NCI-H774 (cell line): ENCODE measurements around the gene PADI1.

Experiments used
- DNase-seq: peaks from one replicate; lab custom pipeline; 2025; lab: John Stamatoyannopoulos, UW

PADI1 gene

DNA sequence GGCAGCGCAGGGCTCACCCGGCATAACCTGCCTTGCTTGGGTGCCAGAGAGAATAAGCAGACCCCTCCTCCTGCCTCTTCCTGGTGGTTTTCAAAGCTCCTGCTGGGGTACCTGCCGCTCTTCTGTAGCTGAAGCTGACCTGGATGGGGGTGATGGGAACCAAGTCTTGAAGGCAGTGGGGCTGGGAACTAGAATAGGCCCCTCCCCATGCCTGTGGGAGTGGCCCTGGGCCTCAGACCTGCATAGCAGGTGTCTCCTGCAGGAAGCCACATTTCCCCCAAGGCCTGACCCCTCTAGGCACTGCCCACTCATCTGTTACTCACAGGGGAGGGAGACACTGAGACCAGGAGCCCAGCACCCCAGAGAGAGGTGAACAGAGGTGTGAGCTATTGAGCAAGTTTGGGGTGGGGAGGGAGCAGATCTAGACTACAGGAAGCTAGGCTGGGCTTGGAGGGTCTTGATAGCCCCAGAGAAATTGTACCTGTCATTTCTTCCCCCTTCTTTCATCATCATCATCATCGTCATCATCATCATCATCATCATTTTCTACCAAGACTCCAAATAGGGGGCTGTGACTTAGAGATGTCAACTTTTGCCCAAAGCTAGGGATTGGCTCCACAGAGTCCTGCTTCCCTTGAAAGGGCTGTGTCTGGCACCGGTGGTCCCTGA lies 10.1 kb downstream of the PADI1 start:
- no peak for DNase-seq

DNA sequence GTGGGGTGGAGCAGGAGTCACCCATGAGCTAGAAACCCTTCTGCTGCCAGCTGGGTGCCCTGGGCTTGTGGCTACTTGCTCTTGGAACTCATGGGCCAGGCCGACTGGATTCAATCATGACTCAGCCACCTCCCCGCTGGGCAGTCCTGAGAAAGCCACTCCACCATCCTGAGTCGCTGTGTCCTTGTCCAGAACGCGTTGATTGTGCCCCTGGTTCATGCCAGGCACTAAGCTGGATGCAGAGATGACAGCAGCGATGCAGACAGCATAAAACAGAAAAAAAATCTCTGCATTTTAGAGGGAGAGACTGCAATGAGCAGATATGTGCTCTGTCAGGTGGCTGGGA lies 10.6 kb downstream of the PADI1 start:
- no peak for DNase-seq

DNA sequence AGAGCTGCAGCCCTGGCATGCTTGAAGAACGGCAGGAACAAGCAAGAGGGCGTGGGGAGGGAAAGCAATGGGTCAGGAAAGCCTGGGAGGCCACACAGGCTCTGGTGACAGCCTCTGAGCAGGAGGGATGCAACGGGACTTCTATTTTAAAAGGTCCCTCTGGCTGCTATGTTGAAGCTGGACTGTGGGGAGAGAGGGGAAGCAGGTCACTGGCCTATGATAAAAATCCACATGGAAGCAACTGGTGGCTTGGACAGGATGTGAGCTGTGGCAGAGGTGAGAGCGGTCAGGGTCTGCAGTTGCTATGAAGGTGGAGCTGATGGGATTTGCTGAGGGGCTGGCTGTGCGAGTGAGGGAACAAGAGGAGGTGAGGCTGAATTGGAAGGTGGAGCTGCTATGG lies 11.2 kb downstream of the PADI1 start:
- DNase-seq: no peak

DNA sequence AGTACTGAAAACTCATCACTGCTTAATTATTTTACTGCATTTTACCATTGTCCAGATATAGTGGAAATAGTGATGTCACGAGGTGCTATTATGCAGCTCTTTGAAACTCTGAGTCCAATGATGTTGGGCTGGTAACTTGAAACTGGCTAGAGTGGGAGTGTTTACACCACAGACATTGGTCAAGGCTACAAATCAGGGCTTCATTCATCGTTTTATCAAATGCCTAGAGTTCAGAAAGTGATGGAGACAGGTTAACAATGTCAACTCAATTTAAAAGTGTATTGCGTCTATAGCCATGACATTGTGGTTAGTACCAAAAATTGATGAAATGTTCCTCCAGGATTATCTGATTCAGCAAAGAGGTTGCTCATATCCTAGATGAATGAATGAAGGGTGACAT lies 12.7 kb downstream of the PADI1 start:
- no peak for DNase-seq

DNA sequence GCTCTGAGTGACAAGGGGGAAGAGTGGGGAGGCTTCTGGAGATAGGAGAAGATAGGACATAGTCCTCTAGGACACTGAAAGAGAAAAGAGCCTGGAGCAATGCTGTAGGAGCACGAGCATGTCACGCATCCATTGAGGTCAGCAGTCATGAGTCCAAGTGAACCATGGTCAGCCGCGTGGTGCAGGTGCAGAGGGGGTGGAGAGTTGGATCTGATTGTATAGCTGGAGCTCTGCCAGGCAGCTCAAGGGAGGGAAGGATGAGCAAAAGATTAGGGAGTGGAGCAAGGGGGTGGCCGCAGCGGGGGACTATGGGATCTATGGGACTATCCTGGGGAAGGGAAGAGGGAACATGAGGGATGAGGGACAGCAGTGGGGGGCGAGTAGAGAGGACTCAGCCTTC lies 14.0 kb downstream of the PADI1 start:
- no peak for DNase-seq

DNA sequence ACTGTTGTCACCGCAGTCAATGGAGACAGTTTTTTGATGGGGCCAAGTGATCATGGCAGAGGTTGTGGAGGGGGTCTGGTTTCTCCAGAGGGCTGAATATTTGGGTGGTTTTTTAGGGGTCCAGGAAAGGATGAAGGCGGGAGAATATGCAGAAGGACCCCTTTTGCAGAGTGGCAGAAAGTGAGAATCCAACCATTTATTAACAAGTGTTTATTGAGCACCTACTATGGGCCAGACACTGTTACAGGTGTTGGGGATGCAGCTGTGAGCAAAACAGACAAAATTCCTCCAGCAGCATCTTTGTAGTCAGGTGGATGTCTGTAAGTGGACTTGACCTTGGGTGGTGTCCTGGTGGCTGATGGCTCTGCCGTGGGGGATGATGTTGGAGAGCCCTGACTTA lies 15.4 kb downstream of the PADI1 start:
- no peak for DNase-seq

DNA sequence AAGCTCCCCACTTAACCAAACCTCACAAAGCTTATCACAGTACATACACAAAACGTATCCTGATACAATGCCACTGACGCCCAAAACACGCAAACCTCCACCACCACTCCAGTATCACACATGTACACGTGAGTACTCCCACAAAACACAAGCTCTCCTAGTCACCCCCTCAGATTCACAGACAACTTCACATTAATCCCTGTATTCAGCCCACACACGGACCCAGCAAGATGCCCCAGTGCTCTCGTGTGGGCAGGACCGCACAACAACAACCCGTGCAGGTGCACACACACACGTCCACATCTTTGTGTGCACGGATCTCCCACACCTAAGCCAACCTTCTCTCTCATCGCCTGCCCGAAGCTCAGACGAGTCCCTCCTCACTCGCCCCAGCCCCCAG lies 17.6 kb downstream of the PADI1 start:
- no peak for DNase-seq

DNA sequence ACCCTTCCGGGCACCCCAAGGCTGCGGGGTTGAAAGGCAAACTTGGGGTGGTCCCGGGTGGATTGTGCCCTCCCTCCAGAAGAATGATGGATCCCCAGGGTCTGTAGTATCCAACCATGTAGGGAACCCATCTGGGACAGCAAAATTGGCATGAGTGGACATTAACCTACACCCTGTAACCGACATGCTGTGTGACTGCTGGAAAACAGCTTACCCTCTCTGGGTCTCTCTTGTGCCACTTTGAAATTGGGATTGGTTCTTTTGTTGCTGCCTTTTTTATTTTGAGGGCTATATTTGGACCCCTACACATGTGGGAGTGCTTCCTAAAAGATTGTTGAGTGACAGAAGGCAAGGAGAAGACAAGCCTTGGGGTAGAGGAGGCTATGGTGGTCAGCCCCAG lies 19.5 kb downstream of the PADI1 start:
- DNase-seq: no peak

DNA sequence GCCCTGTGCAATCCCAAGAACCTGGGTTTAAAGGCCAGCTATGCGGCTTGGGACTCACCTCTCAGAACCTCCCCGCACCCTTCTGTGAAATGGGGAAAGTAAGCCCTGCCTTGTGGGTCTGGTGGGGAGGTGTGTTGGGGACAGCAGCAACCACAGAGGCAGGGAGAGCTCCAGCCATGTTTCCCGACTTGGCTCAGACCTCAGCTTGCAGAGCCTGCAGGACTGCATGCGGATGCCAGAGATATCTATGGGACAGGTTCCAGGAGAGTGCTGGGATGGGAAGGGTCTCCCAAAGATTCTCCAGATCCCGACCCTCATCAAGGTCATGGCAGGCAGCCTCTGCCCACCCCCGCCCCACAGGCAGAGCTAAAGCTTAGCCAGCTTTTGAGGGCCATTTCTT lies 20.2 kb downstream of the PADI1 start:
- DNase-seq: no peak

DNA sequence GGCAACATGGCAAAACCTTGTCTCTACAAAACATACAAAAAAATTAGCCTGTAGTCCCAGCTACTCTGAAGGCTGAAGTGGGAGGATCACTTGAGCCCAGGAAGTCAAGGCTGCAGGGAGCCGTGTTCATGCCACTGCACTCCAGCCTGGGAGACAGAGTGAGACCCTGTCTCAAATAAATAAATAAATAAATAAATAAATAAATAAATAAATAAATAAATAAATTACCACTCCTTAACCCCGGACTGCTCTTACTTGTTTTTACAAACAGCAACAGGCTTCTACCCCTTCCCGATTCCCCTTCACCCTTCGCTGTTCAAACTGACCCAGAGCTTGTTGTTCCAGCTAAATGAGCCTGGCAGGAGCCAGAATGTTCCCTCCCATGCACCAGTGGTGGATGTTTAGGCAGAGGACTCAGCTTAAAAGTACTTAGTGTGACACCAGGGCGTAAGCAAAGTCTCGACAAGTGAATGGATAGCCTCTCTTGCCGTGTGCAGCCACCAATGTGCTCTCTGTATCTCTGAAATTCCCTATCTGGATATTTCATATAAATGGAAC lies 22.5 kb downstream of the PADI1 start:
- no peak for DNase-seq

DNA sequence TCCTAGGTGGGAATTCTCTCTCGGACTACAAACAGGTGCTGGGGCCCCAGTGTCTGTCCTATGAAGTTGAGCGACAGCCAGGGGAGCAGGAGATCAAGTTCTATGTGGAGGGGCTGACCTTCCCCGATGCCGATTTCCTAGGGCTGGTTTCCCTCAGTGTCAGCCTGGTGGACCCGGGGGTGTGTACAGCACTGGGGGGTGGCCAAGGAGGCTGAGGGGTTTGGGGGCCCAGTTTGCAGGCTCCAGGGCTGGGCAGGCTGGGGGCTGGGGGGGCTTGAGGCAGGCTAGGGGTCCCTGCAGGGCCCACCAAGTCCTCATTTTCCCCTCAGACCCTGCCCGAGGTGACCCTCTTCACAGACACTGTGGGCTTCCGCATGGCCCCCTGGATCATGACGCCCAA lies 23.7 kb downstream of the PADI1 start:
- DNase-seq: no peak

DNA sequence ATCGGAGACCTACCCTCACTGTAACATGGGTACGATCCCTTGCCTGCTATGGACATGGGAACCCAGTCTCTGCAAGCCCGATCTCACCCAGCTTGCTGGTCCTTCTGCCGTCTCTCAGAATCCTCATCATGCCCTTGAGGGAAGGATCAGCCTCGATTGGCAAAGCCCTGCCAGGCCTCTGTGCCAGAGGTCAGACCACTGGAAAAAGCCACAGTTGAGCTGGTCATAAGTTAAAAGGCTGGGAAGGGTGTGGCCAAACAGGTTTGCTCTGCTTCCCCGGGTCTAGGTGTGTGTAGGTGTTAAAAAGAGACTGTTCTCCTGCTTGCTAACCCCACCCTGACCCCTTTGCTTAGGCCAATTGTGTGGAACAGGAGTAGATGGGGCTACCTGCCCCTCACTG lies 24.5 kb downstream of the PADI1 start:
- DNase-seq: no peak

DNA sequence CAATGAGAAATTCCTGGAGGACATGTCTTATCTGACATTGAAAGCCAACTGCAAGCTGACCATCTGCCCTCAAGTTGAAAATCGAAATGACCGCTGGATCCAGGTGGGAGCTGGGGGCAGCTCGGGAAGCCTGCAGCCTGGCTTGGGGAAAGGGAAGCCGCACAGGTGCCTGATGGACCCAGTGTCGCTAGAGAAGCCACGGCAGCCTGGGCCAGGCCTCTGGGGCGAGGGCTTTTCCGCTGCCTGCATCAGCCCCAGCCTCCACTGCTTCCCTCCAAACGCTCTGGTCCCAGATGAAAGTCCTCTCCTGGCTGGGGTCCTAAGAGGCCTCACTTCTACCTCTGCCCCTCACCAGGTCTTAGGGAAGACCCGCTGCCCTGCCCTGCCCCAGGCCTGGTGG lies 25.2 kb downstream of the PADI1 start:
- no peak for DNase-seq

DNA sequence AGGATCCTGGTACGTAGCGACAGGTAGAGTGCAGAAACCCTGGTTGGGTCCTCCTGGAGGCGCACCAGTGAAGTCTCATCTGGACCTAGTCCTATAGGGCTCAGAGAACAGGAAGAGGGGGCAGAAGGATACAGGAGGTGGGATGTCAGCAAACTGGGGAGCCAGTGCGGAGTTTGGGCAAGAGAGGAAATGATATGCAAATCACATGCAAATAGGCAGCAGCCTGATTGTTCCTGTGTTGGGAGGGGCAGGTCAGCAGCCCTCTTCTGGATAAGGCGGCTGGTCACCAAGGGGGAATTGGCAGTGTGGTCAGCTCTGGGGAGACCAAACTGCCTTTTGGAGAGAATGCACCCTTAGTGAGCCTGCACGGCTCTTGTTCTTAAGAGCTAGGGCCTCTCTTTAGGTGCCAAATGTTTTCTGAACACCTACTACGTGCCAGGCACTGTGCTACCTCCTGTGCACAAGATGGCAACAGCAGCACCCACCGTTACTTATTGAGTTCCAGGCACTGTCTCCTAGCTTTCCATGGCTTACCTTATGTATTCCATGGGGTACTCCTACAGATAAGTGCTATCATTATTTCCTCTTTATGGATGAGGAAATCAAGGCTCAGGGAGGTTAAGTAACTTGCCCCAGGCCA lies 25.9 kb downstream of the PADI1 start:
- DNase-seq: no peak

DNA sequence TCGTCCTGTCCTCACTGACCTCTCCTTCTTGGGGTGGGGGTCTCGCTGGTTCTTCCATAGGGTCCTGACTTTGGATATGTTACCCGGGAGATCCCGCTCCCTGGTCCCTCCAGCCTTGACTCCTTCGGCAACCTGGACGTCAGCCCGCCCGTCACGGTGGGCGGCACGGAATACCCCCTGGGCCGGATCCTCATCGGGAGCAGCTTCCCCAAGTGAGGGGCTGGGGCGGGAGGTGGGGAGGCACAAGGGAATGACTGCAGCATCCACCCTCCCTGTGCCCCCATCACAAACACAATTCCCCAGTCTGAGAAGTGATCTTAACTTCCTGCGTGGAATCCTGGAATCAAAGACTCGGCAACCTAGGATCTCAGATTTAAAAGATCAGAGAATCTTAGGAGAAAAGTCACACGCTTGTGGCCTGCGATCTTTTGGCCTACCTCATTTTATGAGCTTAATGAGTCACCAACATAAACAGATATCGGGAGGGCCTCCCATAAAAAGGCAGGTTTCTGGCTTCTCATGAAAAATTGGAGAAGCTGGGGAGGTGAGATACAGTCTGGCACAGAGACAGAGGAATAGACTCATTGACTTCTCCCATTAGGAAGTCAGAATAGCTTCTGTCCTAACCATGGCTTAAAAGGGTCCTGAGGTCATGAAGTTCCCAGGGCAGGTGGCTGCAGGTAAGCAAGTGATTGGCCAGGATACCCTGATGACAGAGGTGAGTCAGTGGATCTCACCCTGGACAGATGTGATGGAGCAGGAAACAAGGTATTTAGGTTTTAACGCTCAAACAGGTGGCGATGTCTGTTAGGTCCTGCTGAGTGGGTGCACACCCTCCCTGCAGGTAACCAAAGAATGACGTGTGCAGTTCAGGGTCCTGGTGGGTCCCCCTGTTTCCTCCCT lies 28.1 kb downstream of the PADI1 start:
- no peak for DNase-seq

DNA sequence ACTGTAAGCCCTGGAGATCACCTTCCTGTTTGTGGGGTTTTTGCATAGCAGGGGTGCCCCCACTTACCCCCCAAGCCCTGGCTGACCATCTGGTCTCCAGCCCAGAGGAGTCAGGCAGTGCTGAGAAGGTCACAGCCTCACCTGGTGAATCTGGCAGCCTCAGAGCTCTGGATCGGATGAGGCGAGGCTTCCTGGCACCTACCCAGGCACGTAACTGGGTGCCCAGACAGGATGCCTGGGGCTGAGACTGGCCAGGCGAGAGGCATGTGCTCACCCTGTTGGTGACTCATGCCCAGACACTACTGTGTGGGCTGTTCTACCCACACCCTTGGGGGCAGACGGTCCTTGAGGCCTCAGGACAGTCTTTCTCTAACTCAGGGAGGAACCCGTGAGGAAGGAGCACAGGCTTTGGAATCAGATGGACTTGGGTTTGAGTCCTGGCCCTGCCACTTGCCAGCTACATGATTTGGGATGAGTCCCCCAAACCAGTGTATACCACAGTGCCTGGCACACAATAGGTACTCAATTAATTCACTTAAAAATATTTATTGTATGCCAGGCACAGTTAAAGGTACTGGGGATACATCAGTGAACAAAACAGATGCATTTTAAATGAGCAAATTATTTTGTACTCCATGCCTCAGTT lies 28.9 kb downstream of the PADI1 start:
- no peak for DNase-seq

DNA sequence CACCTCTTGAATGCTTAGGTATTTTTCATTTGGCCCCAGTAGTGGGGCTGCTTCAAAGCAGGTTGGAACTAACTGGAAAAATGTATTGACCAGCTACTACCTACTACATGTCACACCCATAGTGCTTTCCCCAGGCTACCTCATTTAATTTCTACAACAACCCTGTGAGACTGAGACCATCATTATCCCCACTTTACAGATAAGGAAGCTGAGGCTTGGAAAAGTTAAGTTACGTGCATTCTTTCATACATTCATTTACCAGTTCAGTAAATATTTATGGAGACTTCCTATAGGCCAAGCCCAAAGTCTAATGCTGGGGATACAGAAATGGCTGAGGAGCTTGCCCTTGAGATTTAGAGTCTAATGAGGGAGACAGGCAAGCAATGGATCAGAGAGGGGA lies 29.5 kb downstream of the PADI1 start:
- no peak for DNase-seq

DNA sequence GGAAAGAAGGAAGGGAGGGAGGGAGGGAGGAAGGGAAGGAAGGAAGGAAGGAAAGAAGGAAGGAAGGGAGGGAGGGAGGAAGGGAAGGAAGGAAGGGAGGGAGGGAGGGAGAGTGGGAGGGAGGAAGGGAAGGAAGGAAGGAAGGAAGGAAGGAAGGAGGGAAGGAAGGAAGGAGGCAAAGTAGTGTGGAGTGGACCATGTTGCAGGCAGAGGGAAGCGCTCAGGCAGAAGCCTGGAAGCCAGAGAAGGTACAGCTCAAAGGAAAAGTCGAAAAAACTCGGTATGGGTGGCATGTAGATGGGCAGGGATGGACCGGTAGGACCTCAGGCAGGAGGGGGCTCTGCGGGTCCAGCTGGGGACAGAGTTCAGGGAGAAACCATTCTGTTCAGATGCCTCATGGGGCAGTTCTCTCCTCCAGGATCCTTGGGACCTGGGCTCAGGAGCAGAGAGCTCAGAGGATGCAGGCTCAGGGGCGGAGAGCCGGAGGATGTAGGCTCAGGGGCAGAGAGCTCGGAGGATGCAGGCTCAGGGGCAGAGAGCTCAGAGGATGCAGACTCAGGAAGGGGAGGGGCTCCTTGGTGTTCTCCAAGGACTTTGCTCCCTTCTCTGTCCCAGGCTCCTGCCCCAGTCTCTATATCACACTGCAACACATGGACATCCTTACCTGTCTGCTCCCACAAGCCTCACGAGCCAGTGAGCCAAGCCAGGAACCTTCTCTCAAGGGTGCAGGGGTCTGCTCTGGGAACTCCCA lies 30.4 kb downstream of the PADI1 start:
- no peak for DNase-seq

DNA sequence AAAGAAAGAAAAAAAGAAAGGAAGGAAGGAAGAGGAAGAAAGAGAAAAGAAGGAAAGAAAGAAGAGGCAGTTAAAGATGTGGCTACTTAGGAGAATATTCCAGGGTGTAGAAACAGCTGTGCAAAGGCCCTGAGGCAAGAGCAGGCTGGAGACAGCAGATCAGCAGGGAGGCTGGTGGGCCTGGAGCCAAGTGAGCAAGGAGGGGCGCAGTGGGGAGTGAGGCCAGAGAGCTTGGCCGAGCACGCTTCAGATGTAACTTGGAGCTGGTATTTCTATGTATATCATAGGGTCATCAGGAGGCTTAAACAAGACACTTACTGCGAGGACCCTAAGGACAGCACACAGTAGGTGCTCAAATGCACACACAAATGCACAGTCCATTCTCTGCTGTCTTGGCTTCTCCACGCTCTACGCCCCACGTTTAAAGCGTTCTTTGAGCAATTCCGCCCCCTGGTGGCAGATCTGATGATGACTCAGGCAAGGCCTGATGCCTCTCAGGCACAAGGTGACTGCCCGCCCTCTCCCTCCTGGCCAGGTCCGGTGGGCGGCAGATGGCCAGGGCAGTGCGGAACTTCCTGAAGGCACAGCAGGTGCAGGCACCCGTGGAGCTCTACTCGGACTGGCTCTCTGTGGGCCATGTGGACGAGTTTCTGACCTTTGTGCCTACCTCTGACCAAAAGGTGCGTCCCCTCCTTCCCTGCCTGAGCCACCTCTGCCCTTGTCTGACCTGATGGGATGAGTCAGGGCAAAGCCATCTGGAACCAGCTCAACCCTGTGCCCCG lies 32.0 kb downstream of the PADI1 start:
- DNase-seq: peak; percentile 57

DNA sequence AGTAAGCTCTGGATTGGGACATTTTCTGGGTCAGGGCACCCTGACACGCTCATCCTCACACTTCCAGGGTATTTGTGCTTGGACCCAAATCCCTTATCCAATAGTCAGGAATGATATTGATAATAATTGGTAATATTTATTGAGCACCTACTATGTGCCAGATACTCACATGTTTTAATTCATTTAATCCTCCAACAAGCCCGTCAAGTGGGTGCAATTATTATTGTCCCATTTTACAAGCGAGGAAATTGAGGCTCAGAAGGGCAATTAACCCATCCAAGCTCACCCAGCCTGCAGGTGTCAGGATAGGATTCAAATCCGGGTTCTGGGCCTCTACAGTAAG lies 32.6 kb downstream of the PADI1 start:
- no peak for DNase-seq

DNA sequence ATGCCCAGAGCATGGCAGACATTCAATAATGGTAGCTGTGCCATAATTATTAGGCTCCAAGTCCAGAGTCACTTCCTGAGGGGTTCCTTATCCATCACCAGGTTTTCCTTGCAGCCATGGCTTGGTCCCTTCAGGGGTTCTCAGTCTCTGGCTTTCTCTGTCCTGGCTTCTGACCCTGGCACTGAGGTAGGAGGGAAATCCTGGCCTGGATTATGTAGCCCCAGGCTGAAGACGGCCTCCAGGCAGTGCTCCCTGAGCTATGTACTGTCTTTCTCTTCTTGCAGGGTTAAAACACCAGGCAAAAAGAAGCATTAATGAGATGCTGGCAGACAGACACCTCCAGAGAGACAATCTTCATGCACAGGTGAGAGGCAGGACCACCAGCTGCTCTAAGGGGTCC lies 34.5 kb downstream of the PADI1 start:
- peak; percentile 11 for DNase-seq
